ENCODE results near the gene RNF144A. TPM values are rescaled to one million over a fixed set of nuclear protein-coding genes. Genes with fewer than 3 reads are reported as not detected.

The RNF144A gene
- total and polyA plus RNA-seq, 2 donors from 2014 or later, result 4.2 to 12.3 TPM

GRCh38 chr2:7015007-7015950, 98.1 kb downstream of the RNF144A start:
- no peak for TF ChIP-seq CTCF (IDR thresholded peaks at IDR 0.05; ENCODE audit: borderline replicate concordance, extremely low read depth, insufficient read depth)
- no peak overlapping the region for H3K27ac ChIP-seq (ENCODE audit: low read depth in 2 of 2, low read length in 2 of 2)
- H3K36me3 ChIP-seq (ENCODE audit: control insufficient read depth in 2 of 3, insufficient read depth in 3 of 3, low read length in 3 of 3), result no peaks in the 10 kb centered on the region
- FAIRE-seq, result no peak
- no peaks in the 10 kb centered on the region for H3K27me3 ChIP-seq (ENCODE audit: control insufficient read depth, insufficient read depth, low read length)
- H3K9ac ChIP-seq (ENCODE audit: low read length in 3 of 3), result no peak overlapping the region
- no peak overlapping the region for H3K4me3 ChIP-seq (ENCODE audit: low read length in 3 of 3)
- peak in 2 of 5 donors; percentile 44 to 77 for DNase-seq
- intact Hi-C loops (cut with DNase I), result no loop called here
- no peaks in the 10 kb centered on the region for H3K9me3 ChIP-seq (ENCODE audit: control insufficient read depth in 2 of 3, insufficient read depth in 1 of 3, low read length in 3 of 3)
- peaks cover 4 to 21% (median 5%) of the 10 kb centered on the region in 3 donors for H3K4me1 ChIP-seq (ENCODE audit: control insufficient read depth in 2 of 3, insufficient read depth in 2 of 3, low read depth in 1 of 3, low read length in 3 of 3)

GRCh38 chr2:7016148-7016547, 98.9 kb downstream of the RNF144A start:
- intact Hi-C loops (cut with DNase I), result no loop called here
- Histone ChIP-seq H3K36me3 (ENCODE audit: control insufficient read depth in 2 of 3, insufficient read depth in 3 of 3, low read length in 3 of 3) (peaks cover 0 to 4% (median 0%) of the 10 kb centered on the region in 3 donors), H3K4me1 (ENCODE audit: control insufficient read depth in 2 of 3, insufficient read depth in 2 of 3, low read depth in 1 of 3, low read length in 3 of 3) (peaks cover 4 to 22% (median 5%) of the 10 kb centered on the region in 3 donors), H3K27ac (ENCODE audit: low read depth in 2 of 2, low read length in 2 of 2) (no peak overlapping the region), H3K9ac (ENCODE audit: low read length in 3 of 3) (no peak overlapping the region), H3K27me3 (ENCODE audit: control insufficient read depth, insufficient read depth, low read length) (no peaks in the 10 kb centered on the region), H3K9me3 (ENCODE audit: control insufficient read depth in 2 of 3, insufficient read depth in 1 of 3, low read length in 3 of 3) (no peaks in the 10 kb centered on the region), H3K4me3 (ENCODE audit: low read length in 3 of 3) (no peak overlapping the region)
- FAIRE-seq (no peak), DNase-seq (peak in 2 of 5 donors; percentile 77 to 92)
- no peak for TF ChIP-seq CTCF (IDR thresholded peaks at IDR 0.05; ENCODE audit: borderline replicate concordance, extremely low read depth, insufficient read depth)

GRCh38 chr2:7016601-7017211, 99.5 kb downstream of the RNF144A start:
- peaks cover 0 to 8% (median 0%) of the 10 kb centered on the region in 3 donors for H3K36me3 ChIP-seq (ENCODE audit: control insufficient read depth in 2 of 3, insufficient read depth in 3 of 3, low read length in 3 of 3)
- peaks cover 4 to 22% (median 5%) of the 10 kb centered on the region in 3 donors for H3K4me1 ChIP-seq (ENCODE audit: control insufficient read depth in 2 of 3, insufficient read depth in 2 of 3, low read depth in 1 of 3, low read length in 3 of 3)
- intact Hi-C loops (cut with DNase I), result no loop called here
- FAIRE-seq (no peak), DNase-seq (no peak)
- no peak for TF ChIP-seq CTCF (IDR thresholded peaks at IDR 0.05; ENCODE audit: borderline replicate concordance, extremely low read depth, insufficient read depth)
- no peaks in the 10 kb centered on the region for H3K9me3 ChIP-seq (ENCODE audit: control insufficient read depth in 2 of 3, insufficient read depth in 1 of 3, low read length in 3 of 3)
- no peaks in the 10 kb centered on the region for H3K27me3 ChIP-seq (ENCODE audit: control insufficient read depth, insufficient read depth, low read length)
- H3K4me3 ChIP-seq (ENCODE audit: low read length in 3 of 3), result no peak overlapping the region
- no peak overlapping the region for H3K9ac ChIP-seq (ENCODE audit: low read length in 3 of 3)
- peak overlapping the region; percentile 48 to 52 for H3K27ac ChIP-seq (ENCODE audit: low read depth in 2 of 2, low read length in 2 of 2)

Data from kidney (tissue), 14 donors.